Mucosa of rectum (tissue), 2 donors: ENCODE data around the gene EEF2K.
A peak's percentile ranks its signal among the peaks of the same experiment; 100 is the strongest.

Source experiments
- H3K27ac ChIP-seq, 2 donors: one replicate each; pipeline ENCODE4 v1.7.0; 2013; ENCODE audit warnings: inconsistent platforms in 2 of 2, low read depth in 2 of 2, low read length in 2 of 2
- H3K27me3 ChIP-seq, 2 donors: one replicate each; pipeline ENCODE4 v1.7.0; 2013; ENCODE audit warnings: low read length in 2 of 2; ENCODE audit not compliant: control insufficient read depth in 2 of 2, insufficient read depth in 2 of 2
- H3K36me3 ChIP-seq, 2 donors: one replicate each; pipeline ENCODE4 v1.7.0; 2013; ENCODE audit warnings: low read length in 2 of 2; ENCODE audit not compliant: control insufficient read depth in 2 of 2, insufficient read depth in 2 of 2
- H3K4me1 ChIP-seq, 2 donors: one replicate each; pipeline ENCODE4 v1.7.0; 2013; ENCODE audit warnings: low read length in 2 of 2, mild to moderate bottlenecking in 1 of 2; ENCODE audit not compliant: control insufficient read depth in 2 of 2, insufficient read depth in 2 of 2
- H3K4me3 ChIP-seq, 2 donors: one replicate each; pipeline ENCODE4 v1.7.0; 2013; ENCODE audit warnings: low read length in 2 of 2
- H3K9ac ChIP-seq, 2 donors: one replicate each; pipeline ENCODE4 v1.7.0; 2013; ENCODE audit warnings: low read length in 2 of 2, low read depth in 1 of 2, mild to moderate bottlenecking in 1 of 2
- H3K9me3 ChIP-seq, 2 donors: one replicate each; pipeline ENCODE4 v1.7.0; 2013; ENCODE audit warnings: low read length in 2 of 2; ENCODE audit not compliant: control insufficient read depth in 2 of 2
- donor health status: healthy.
- donor health status: Normal muscosa, but diverticular disease.

Gene EEF2K

DNA sequence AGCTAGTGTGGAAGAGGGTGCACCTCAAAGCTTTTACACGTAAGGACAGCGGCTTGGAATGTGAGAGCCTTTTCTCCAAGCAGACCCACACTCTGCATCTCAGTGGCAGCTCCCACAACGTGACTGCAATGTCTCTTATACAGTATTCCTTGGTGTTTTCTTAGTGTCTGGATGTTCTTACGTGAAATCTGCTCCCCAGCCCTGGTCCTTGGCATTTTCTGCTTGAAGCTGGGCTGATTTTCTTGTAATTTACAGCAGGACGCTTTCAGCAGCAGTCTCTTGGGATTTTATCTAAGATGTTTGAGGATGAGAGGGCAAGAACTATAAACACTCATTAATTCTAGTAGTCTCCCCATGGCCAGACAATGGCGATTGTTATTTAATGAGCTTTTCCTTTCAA lies 79.0 kb downstream of the EEF2K start:
- H3K27me3 ChIP-seq: no peaks in the 10 kb centered on the region
- no peaks in the 10 kb centered on the region for H3K4me1 ChIP-seq
- no peak overlapping the region for H3K4me3 ChIP-seq
- H3K36me3 ChIP-seq: peaks cover 28 to 35% of the 10 kb centered on the region in 2 donors
- H3K27ac ChIP-seq: no peak overlapping the region
- no peak overlapping the region for H3K9ac ChIP-seq
- H3K9me3 ChIP-seq: no peaks in the 10 kb centered on the region

DNA sequence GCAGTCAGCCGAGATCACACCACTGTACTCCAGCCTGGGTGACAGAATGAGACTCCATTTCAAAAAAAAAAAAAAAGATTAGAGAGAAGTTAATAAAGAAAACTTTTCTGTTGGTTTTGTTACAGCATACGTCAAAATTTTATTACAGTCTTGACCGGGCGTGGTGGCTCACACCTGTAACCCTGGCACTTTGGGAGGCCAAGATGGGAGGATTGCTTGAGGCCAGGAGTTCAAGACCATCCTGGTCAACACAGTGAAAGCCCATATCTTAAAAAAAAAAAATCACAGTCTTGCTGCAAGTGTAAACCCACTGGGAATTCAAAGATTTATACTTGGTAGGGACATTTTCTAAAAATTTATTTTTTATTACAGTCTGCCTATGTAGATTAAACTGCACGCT lies 84.9 kb downstream of the EEF2K start:
- Histone ChIP-seq H3K36me3 (peaks cover 0 to under 1% of the 10 kb centered on the region in 2 donors), H3K4me3 (no peak overlapping the region), H3K27me3 (no peaks in the 10 kb centered on the region), H3K27ac (no peak overlapping the region), H3K9me3 (no peaks in the 10 kb centered on the region), H3K4me1 (no peaks in the 10 kb centered on the region), H3K9ac (no peak overlapping the region)

DNA sequence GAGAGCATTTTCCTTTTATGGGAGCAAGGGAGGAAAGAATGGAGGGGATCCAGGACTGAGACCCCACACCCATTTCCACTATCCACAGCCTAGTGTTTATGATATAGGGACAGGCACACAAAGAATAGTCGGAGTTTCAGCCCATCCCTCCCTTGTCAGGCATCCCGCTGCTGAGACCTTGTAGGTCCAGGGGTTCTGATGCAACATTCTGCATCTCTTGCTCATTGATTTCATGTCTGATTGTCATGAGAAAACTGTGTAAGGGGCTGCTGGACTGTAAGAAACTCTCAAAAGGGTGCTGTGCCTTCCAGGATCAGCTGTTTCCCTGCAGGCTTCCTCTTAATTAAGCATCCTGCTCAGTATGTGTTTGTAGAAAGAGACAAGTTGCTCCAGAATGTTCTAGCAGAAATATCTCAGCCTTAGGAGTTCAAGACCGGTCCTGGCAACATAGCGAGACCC lies 85.8 kb downstream of the EEF2K start:
- no peak overlapping the region for H3K9ac ChIP-seq
- no peak overlapping the region for H3K4me3 ChIP-seq
- H3K27ac ChIP-seq: no peak overlapping the region
- peaks cover 0 to 6% of the 10 kb centered on the region in 2 donors for H3K4me1 ChIP-seq
- no peaks in the 10 kb centered on the region for H3K9me3 ChIP-seq
- H3K36me3 ChIP-seq: no peaks in the 10 kb centered on the region
- no peaks in the 10 kb centered on the region for H3K27me3 ChIP-seq

DNA sequence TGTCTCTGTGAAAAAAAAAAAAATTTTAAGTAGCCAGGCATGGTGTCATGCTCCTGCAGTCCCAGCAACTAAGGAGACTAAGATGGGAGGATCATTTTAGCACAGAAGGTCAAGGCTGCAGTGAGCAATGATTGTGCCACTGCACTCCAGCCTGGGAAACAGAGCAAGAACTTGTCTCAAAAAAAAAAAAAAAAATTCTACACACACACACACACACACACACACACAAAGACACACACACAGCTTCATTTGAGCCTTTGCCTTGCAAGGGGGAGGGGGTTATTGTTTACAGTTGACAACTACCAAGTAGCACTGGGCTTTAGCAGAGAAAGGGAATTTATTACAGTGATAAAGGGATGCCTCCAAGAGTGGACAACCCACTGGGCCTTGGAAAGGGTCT lies 86.2 kb downstream of the EEF2K start:
- Histone ChIP-seq H3K9ac (no peak overlapping the region), H3K27ac (no peak overlapping the region)

DNA sequence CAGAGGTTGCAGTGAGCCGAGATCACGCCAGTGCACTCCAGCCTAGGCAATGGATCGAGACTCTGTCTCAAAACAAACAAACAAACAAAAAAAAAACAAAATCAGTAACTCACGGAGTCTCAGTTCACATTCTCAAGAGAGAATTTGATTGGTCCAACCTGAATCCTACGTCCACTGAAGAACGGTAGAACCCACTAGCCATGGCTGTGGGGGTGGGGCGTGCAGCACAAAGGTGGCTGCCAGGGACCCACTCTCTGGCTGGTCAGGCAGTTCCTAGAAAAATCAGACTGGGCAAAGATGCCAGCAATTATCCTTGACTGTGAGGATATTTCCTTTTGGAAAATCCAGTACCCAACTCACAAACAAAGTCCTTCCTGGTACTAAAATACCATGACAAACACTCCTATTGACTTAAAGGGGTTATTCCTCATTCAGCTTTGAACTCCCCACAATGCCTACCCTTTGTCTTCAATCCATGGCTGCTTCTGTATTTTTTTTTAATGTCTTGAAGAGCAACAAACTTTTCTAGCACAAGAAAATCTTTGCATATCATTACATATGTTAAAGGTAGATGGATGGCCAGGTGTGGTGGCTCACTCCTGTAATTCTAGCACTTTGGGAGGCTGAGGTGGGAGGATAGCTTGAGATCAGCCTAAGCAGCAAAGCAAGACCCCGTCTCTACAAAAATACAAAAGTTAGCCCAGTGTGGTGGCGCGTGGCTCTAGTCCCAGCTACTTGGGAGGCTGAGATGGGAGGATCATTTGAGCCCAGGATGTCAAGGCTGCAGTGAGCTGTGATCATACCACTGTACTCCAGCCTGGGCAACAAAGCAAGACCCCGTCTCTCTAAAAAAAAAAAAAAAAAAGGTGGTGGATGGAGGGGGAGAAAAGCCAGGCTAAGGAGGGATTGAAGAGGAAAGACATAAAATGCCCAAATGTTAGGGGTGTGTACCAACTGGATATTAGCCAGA lies 87.3 kb downstream of the EEF2K start:
- Histone ChIP-seq H3K9me3 (no peaks in the 10 kb centered on the region), H3K27ac (no peak overlapping the region), H3K36me3 (no peaks in the 10 kb centered on the region)

More for the DNA sequence above, 86.2 kb downstream of the EEF2K start:
- H3K27me3 ChIP-seq: no peaks in the 10 kb centered on the region
- H3K36me3 ChIP-seq: no peaks in the 10 kb centered on the region
- no peaks in the 10 kb centered on the region for H3K9me3 ChIP-seq
- peaks cover 0 to 7% of the 10 kb centered on the region in 2 donors for H3K4me1 ChIP-seq
- no peak overlapping the region for H3K4me3 ChIP-seq

DNA sequence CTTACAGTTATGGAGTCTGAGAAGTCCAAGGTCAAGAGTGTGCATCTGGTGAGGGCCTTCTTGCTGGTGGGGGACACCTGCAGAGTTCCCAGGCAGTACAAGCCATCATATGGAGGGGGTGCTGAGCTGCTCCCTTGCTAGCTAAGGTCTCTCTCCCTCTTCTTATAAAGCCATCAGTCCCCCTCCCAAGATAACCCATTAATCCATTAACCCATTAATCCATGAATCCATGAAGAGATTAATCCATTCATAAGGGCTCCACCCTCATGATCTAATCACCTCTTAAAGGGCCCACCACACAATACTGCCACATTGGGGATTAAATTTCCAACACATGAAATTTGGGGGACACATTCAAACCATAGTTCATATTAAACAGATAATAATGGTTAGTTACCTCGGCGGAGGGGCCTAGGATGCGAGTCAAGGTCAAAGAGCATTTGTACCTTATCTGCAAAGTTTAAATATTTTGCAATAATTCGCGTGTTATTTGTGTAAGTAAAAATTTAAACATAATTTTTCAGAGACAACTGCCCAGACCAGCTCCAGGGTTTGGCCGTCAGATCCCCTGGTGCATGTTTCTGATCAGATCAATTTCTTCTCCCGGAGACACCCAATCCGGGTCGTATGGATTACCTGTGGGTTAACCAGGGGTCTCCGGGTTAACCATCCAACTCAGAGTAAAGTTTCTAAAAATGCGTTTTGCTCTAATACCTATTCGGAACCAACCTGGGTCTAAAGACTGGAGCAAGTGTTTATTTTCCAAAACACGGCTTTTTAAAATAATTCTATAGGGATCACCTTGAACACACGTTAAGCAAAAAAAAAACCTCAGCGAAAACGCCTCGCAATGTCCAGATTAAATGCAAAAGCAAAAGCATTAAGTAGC lies 90.4 kb downstream of the EEF2K start:
- H3K9me3 ChIP-seq: no peaks in the 10 kb centered on the region
- peak overlapping the region; percentile 88 to 92 for H3K4me3 ChIP-seq
- no peaks in the 10 kb centered on the region for H3K27me3 ChIP-seq
- H3K36me3 ChIP-seq: no peaks in the 10 kb centered on the region
- peak overlapping the region; percentile 14 to 93 for H3K27ac ChIP-seq
- peak overlapping the region; percentile 55 to 80 for H3K9ac ChIP-seq
- H3K4me1 ChIP-seq: peaks cover 10 to 19% of the 10 kb centered on the region in 2 donors

More for the DNA sequence above, 87.3 kb downstream of the EEF2K start:
- H3K27me3 ChIP-seq: no peaks in the 10 kb centered on the region
- H3K4me3 ChIP-seq: no peak overlapping the region
- H3K4me1 ChIP-seq: peaks cover 2 to 13% of the 10 kb centered on the region in 2 donors
- no peak overlapping the region for H3K9ac ChIP-seq

DNA sequence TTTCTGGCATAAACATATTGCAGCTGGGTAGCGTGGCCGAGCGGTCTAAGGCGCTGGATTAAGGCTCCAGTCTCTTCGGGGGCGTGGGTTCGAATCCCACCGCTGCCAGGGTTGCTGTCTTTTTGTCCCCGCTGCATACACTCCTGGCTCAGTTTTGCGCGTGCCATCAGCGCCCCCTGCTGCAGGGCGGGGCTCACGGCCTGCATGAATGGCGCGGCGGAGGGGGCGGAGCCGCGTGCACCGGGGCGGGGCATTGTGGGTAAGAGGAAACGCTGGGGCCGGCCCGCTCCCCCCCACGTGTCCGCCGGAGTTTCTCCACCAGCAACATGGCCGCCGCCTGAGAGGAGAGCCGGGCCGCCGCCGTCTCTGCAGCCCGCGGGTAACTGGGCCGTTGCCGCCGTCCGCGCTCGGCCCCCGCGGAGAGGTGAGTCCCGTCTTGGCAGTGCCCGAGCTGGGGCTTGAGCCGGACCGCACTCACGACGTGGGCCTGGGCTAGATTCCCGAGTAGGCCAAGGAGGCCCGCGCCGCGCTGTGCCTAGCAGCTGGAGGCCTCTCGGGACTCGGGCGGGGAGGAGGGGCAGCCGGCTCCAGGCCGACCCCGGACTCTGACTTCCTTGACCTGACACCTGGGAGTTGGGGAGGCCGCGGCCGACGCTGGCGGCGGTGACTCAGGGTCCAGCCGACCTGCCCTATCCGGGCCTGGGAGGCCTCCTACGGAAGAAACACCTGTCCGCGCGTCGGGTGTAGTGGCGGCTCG lies 91.2 kb downstream of the EEF2K start, which contains the start of gene POLR3E:
Gene POLR3E, plus strand, starts transcription at position 296 of the 757 bp plus-strand sequence. CDS start 5,560 bp downstream, outside the sequence.
- Histone ChIP-seq H3K9me3 (no peaks in the 10 kb centered on the region), H3K4me1 (peaks cover 10 to 21% of the 10 kb centered on the region in 2 donors), H3K27me3 (no peaks in the 10 kb centered on the region), H3K36me3 (peaks cover 4 to 5% of the 10 kb centered on the region in 2 donors), H3K27ac (peak within 1 kb of the TSS; percentile 91 to 93), H3K9ac (peak within 1 kb of the TSS; percentile 80 to 91), H3K4me3 (peak within 1 kb of the TSS; percentile 88 to 92)

DNA sequence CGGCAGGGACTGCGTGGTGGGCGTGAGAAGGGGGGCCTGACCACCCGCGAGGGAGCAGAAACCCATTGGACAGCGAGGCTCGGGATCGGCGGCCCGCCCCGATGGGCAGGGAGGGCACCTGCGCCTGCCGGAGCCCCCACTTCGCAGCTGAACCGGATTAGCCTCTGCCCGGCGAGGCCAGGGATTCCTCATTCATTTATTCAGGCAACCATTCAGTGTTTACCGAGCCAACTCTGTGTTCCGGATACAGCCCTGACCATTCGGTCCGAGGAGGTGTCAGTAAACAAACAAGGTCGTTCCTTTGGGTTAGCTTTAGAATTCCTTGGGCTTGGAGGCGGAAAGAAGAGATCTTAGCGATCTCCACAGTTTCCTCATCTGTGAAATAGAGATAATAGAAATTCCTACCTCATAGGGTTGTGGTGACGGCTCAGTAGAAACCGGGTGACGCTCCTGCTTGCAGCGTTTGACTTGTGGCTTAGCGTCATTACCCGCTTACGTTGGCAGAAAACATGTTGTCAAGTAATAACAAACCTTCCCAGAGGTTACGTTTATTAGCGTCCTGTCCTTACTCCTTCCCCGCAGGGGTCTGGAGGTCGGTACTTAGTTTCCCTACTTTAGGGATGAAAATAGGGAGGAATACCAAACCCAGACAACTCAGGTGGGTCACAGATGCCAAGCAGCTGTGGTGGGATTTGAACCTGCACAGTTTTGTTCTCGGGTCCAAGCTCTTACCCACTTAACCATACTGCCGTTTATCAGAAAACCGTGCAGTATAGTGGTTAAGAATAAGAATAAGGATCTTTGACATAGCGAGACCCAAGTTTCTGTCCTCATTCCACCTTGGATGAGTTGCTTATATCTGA lies 92.0 kb downstream of the EEF2K start:
- Histone ChIP-seq H3K4me3 (peak overlapping the region; percentile 88 to 91), H3K27me3 (no peaks in the 10 kb centered on the region), H3K36me3 (peaks cover 10 to 11% of the 10 kb centered on the region in 2 donors), H3K4me1 (peaks cover 10 to 21% of the 10 kb centered on the region in 2 donors), H3K9me3 (no peaks in the 10 kb centered on the region), H3K27ac (peak overlapping the region; percentile 91 to 93), H3K9ac (peak overlapping the region; percentile 77 to 91)

DNA sequence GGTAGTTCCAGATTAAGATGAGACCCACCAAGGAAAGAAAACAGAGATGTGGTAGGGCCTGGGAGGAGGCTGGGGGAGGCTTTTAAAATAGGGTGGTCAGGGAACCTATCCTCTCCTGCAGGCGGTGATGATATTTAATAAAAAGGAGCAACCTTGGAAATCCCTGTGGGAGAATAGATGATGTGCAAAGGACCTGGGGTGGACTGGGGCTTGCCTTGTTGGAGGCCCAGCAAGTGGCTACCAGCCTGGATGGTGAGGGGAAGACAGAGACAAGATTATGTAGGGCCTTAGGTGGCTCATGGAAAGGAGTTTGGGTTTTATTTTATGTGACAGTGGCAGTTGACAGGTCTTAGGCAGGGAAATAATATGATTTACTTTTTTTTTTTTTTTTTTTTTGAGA lies 93.0 kb downstream of the EEF2K start:
- Histone ChIP-seq H3K27me3 (no peaks in the 10 kb centered on the region), H3K9ac (no peak overlapping the region), H3K9me3 (no peaks in the 10 kb centered on the region), H3K27ac (no peak overlapping the region), H3K36me3 (peaks cover 13 to 16% of the 10 kb centered on the region in 2 donors), H3K4me3 (peak overlapping the region in 1 of 2 donors; percentile 91), H3K4me1 (peaks cover 10 to 21% of the 10 kb centered on the region in 2 donors)
